ENCODE data around the gene GSS.
"Not testable (repeated sequence)": the region's sequence is repeated elsewhere in the genome, so short reads cannot be mapped to it uniquely, and the experiment has no call there.

GSS gene

GRCh38 chr20:34907616-34908469, 47.8 kb downstream of the GSS start:
- TF ChIP-seq POLR2A (IDR thresholded peaks at IDR 0.05; ENCODE audit: low read length) (no peak), GATA1 (IDR thresholded peaks at IDR 0.05; ENCODE audit: low read depth, low read length) (no peak)
- peak; percentile 10 to 20 for DNase-seq

DNA sequence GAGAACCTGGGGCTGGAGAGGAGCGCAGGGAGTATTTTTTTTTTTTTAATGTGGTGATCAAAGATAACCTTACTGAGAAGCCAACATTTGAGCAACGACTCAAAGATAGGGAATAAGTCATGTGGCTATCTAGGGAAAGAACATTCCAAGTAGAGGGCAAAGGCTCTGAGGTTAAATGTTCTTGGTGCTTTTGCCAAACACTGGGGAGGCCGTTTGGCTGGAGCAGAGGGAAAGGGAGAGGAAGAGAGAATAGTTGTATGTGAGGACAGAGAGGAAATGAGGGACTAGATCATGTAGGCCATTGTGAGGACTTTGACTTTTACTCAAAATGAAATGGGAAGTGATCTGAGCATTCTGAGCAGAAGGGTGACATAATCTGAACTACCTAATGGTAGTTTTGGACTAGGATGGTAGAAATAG, 51.4 kb downstream of the GSS start:
- DNase-seq = peak; percentile 29 to 41
- TF ChIP-seq GATA1 (IDR thresholded peaks at IDR 0.05; ENCODE audit: low read depth, low read length) (no peak), POLR2A (IDR thresholded peaks at IDR 0.05; ENCODE audit: low read length) (no peak)

GRCh38 chr20:34898731-34899130, 56.9 kb downstream of the GSS start:
- not testable (repeated sequence) for DNase-seq

DNA sequence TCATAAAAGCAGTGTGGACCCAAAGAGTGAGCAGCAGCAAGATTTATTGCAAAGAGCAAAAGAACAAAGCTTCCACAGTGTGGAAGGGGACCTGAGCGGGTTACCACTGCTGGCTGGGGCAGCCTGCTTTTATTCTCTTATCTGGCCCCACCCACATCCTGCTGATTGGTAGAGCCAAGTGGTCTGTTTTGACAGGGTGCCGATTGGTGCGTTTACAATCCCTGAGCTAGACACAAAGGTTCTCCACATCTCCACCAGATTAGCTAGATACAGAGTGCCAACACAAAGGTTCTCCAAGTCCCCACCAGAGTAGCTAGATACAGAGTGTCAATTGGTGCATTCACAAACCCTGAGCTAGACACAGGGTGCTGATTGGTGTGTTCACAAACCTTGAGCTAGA, 57.5 kb downstream of the GSS start:
- DNase-seq = not testable (repeated sequence)

DNA sequence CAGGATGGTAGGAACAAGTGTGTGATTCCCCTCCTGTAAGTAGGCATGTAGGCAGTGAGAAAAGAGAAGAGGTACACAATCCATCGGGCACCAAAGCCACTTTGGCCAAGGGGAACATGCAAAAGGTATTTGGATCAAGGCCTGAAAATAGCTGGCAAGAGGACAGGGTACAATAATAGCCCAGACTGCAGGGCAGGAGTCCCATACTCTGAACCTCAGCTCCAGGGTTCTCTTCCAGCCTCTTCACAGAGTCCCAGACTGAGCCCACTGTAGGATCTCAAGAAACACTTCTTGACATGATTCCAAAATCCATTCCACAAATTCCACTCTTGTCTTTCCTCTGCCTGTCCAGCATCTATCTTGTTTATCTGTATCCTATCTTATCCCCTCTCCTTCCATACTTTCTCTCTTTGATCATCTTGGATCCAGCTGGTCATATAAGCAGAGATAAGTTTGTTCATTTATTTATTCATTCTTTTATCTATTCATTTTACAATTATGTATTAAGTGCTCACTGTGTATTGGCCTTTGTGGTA, 59.5 kb downstream of the GSS start:
- no peak for TF ChIP-seq GATA1 (IDR thresholded peaks at IDR 0.05; ENCODE audit: low read depth, low read length)
- TF ChIP-seq POLR2A (IDR thresholded peaks at IDR 0.05; ENCODE audit: low read length) = no peak
- DNase-seq = no peak

GRCh38 chr20:34895465-34895864, 60.1 kb downstream of the GSS start:
- DNase-seq = no peak
- TF ChIP-seq GATA1 (IDR thresholded peaks at IDR 0.05; ENCODE audit: low read depth, low read length) (no peak), POLR2A (IDR thresholded peaks at IDR 0.05; ENCODE audit: low read length) (no peak)

- TF ChIP-seq POLR2A (IDR thresholded peaks at IDR 0.05; ENCODE audit: low read length) (no peak), GATA1 (IDR thresholded peaks at IDR 0.05; ENCODE audit: low read depth, low read length) (no peak)
Measured at GRCh38 chr20:34894723-34895122, 60.9 kb downstream of the GSS start.

GRCh38 chr20:34892671-34893070, 62.9 kb downstream of the GSS start:
- TF ChIP-seq GATA1 (IDR thresholded peaks at IDR 0.05; ENCODE audit: low read depth, low read length) = no peak
- TF ChIP-seq POLR2A (IDR thresholded peaks at IDR 0.05; ENCODE audit: low read length) = no peak

More at GRCh38 chr20:34894723-34895122, 60.9 kb downstream of the GSS start:
- DNase-seq = no peak

GRCh38 chr20:34891166-34892062, 64.2 kb downstream of the GSS start:
- TF ChIP-seq POLR2A (IDR thresholded peaks at IDR 0.05; ENCODE audit: low read length) (no peak), GATA1 (IDR thresholded peaks at IDR 0.05; ENCODE audit: low read depth, low read length) (no peak)
- DNase-seq = peak in 1 of 2 experiments; percentile 54

More at GRCh38 chr20:34892671-34893070, 62.9 kb downstream of the GSS start:
- DNase-seq = no peak

DNA sequence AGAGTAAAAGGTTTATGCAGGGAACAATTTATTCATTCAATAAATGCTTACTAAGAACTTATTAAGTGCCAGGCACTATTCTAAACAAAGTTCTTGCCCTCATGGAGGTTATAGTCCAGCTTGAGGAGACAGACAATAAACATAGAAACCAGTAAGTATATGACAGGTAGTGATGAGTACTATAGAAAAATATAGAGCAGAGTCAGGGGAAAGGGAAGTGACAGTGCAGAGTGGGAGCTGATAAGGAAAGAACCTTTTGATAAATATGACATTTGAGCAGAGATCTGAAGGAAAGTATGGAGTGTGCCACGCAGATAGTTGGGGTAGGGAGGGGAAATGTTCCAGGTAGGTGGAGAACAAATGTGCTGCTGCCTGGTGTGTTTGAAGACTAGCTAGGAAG, 67.1 kb downstream of the GSS start:
- TF ChIP-seq GATA1 (IDR thresholded peaks at IDR 0.05; ENCODE audit: low read depth, low read length) = no peak
- TF ChIP-seq POLR2A (IDR thresholded peaks at IDR 0.05; ENCODE audit: low read length) = no peak
- peak; percentile 49 to 51 for DNase-seq

DNA sequence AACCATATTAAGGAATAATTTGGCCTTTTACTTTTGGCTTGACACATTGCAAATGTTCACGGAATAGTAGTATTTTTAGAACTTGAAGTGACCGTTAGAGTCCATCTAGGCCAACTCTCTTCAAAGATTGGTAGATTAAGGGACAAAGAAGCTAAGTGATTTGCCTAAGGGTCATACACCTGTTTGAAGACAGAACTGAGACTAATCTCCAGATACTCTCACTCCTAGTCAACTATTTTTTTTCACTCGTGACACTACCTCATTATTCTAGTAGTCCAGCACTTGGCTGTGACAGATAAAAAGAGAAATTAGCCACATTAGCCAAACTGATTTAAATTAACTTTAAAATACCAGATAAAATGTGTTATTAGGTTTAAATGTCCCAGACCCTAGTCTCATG, 68.6 kb downstream of the GSS start:
- no peak for DNase-seq
- no peak for TF ChIP-seq GATA1 (IDR thresholded peaks at IDR 0.05; ENCODE audit: low read depth, low read length)
- no peak for TF ChIP-seq POLR2A (IDR thresholded peaks at IDR 0.05; ENCODE audit: low read length)

DNA sequence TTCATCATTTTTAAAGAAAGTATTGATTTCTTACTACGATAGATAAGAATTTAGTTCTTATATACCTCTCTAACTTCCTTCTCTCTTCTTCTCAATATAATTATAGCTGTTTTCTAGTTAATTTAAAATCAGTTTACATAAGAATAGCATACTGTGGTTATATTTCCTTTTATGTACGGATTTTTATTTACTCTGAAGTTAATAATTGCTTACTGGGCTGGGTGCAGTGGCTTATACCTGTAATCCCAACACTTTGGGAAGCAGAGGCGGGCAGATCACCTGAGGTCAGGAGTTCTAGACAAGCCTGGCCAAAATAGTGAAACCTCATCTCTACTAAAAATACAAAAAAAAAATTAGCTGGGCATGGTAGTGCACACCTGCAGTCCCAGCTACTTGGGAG, 69.5 kb downstream of the GSS start:
- no peak for TF ChIP-seq POLR2A (IDR thresholded peaks at IDR 0.05; ENCODE audit: low read length)
- no peak for TF ChIP-seq GATA1 (IDR thresholded peaks at IDR 0.05; ENCODE audit: low read depth, low read length)
- DNase-seq = no peak

GRCh38 chr20:34884260-34884659, 71.3 kb downstream of the GSS start:
- TF ChIP-seq GATA1 (IDR thresholded peaks at IDR 0.05; ENCODE audit: low read depth, low read length) (no peak), POLR2A (IDR thresholded peaks at IDR 0.05; ENCODE audit: low read length) (no peak)
- no peak for DNase-seq

- TF ChIP-seq POLR2A (IDR thresholded peaks at IDR 0.05; ENCODE audit: low read length) (no peak), GATA1 (IDR thresholded peaks at IDR 0.05; ENCODE audit: low read depth, low read length) (no peak)
- no peak for DNase-seq
Measured at GRCh38 chr20:34883809-34884208, 71.8 kb downstream of the GSS start.

Data from erythroblast (primary cell).